Gastrocnemius medialis (tissue), 4 donors: Measurements from ENCODE around the gene ZEB2.

Experiments
- CTCF ChIP-seq, 5 experiments: fragments of 450-650 bp in 3 of 5; fragments of 200-600 bp in 2 of 5; sonication (generic) in 2 of 5; IDR thresholded peaks in 4 of 5; conservative IDR thresholded peaks in 1 of 5; 1 replicate in 4 of 5; 2 replicates in 1 of 5; pipeline ENCODE4 v1.5.1; 2016 to 2019; ENCODE audit warnings: antibody characterized with exemption in 5 of 5, mild to moderate bottlenecking in 3 of 5, moderate library complexity in 3 of 5
- POLR2A ChIP-seq, 2 donors: fragments of 450-650 bp; IDR thresholded peaks; one replicate each; pipeline ENCODE4 v1.6.1; 2017; ENCODE audit warnings: antibody characterized with exemption in 2 of 2, mild to moderate bottlenecking in 2 of 2, moderate library complexity in 2 of 2

GRCh38 chr2:144372410-144373080, 147.4 kb downstream of the ZEB2 start:
- TF ChIP-seq CTCF (IDR thresholded peaks at IDR 0.05 in 4 of 5, conservative IDR thresholded peaks at IDR 0.05 in 1 of 5) (no peak), POLR2A (IDR thresholded peaks at IDR 0.05) (no peak)
